IPS-20b (cell line): ENCODE data around the gene ANO6.

ENCODE experiments used
- H3K27ac ChIP-seq: one replicate; pipeline ENCODE4 v1.5.1; 2013; ENCODE audit warnings: low read length
- H3K27me3 ChIP-seq: 2 replicates; pipeline ENCODE4 v1.6.1; 2013; ENCODE audit warnings: mild to moderate bottlenecking, low read length, inconsistent platforms; ENCODE audit not compliant: insufficient read depth
- H3K36me3 ChIP-seq: 2 replicates; pipeline ENCODE4 v1.6.1; 2013; ENCODE audit warnings: low read depth, mild to moderate bottlenecking, inconsistent platforms, low read length, moderate library complexity; ENCODE audit not compliant: insufficient read depth
- H3K4me1 ChIP-seq: 2 replicates; pipeline ENCODE4 v1.6.1; 2013; ENCODE audit warnings: mild to moderate bottlenecking, control low read depth, inconsistent platforms, low read length, moderate library complexity; ENCODE audit not compliant: insufficient read depth
- H3K4me3 ChIP-seq: 2 replicates; pipeline ENCODE4 v1.5.1; 2013; ENCODE audit warnings: mild to moderate bottlenecking, low read length, inconsistent platforms
- H3K9ac ChIP-seq: 2 replicates; pipeline ENCODE4 v1.6.1; 2013; ENCODE audit warnings: low read depth, mild to moderate bottlenecking, inconsistent platforms, low read length, moderate library complexity
- H3K9me3 ChIP-seq: 2 replicates; pipeline ENCODE4 v1.6.1; 2013; ENCODE audit warnings: mild to moderate bottlenecking, low read depth, low read length, inconsistent platforms; ENCODE audit not compliant: insufficient read depth

The ANO6 gene

DNA sequence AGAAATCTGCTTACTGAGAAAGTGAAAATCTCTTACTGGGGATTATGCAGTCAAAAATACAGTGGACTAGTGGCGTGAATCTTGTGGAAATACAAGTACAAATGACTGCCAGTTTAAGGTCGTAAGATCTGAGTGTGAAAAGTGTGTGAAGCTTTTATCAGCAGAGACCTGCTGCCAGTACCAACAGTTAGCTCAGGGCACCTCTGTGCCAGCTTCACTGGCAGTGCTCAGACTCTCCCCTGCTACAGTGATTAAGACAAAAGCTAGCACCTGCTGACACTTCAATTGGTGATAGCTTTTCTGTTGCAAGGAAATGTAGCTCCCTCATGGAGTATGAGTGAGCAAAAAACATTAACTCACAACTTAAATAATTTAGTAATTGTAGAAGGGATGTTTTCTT, 185.1 kb downstream of the ANO6 start:
- Histone ChIP-seq H3K27ac (no peak overlapping the region), H3K27me3 (no peaks in the 10 kb centered on the region), H3K4me3 (no peak overlapping the region), H3K4me1 (no peaks in the 10 kb centered on the region), H3K9me3 (no peaks in the 10 kb centered on the region), H3K9ac (no peak overlapping the region), H3K36me3 (peaks cover 39% of the 10 kb centered on the region)

GRCh38 chr12:45402288-45402687, 186.4 kb downstream of the ANO6 start:
- Histone ChIP-seq H3K36me3 (peaks cover 46% of the 10 kb centered on the region), H3K27me3 (no peaks in the 10 kb centered on the region), H3K4me3 (no peak overlapping the region), H3K27ac (no peak overlapping the region), H3K9ac (no peak overlapping the region), H3K4me1 (no peaks in the 10 kb centered on the region), H3K9me3 (no peaks in the 10 kb centered on the region)

GRCh38 chr12:45406988-45407850, 191.3 kb downstream of the ANO6 start:
- Histone ChIP-seq H3K4me3 (no peak overlapping the region), H3K27ac (no peak overlapping the region), H3K9me3 (no peaks in the 10 kb centered on the region), H3K27me3 (no peaks in the 10 kb centered on the region), H3K4me1 (no peaks in the 10 kb centered on the region), H3K36me3 (peaks cover 87% of the 10 kb centered on the region), H3K9ac (no peak overlapping the region)

DNA sequence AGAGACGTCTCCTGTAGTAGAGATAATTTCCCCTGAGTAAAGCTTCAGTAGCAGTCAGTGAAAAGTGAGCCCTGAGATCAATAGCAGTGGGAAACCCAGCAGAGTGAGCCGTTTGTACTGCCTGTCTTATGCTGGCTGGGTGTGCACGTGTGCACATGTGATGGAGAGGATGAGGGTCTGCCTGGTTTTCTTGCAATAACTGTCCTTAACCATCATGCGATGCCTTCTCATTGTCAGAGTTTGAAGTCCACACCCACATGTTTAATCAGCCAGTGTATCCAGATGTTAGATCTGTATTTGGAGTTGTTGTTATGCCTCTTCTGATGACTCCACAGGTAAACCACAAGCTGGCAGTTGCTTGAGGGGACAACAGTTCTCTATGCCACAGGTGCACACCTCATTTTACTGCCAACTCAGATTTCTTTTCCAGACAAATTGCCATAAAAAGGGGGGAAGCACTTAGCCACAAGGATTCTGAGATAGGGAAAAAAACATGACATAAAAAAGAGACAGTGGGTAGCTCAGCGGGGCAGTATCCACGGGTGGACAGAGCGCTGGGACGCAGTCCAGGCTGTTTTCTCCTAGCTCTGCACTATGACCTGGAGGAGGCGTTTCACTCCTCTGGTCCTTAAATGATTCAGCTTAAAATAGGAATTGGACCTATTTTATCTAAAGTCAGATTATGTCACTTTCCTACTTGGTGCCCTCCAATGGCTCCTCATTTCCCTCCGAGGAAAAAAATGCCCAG, 192.3 kb downstream of the ANO6 start:
- no peak overlapping the region for H3K27ac ChIP-seq
- H3K9me3 ChIP-seq: no peaks in the 10 kb centered on the region
- H3K4me3 ChIP-seq: no peak overlapping the region
- peaks cover 87% of the 10 kb centered on the region for H3K36me3 ChIP-seq
- H3K4me1 ChIP-seq: no peaks in the 10 kb centered on the region
- H3K9ac ChIP-seq: no peak overlapping the region
- H3K27me3 ChIP-seq: no peaks in the 10 kb centered on the region

DNA sequence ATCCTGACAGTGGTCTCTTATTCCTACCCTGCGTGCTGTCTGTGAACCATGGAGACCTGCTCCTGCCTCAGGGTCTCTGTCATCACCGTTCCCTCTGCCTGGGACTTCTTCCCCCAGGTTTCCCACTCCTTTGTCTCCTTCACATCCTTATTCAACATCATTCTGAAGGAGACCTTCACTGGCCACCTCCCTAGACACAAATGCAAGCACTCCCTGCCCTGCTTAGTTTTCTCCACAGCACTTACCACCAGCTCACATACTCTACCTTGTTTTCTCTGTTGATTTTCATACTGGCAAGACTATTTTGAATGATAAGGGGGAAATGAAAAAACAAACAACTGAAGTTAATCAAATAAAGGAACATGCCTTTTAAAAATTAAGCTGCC, 192.8 kb downstream of the ANO6 start:
- H3K36me3 ChIP-seq: peaks cover 86% of the 10 kb centered on the region

DNA sequence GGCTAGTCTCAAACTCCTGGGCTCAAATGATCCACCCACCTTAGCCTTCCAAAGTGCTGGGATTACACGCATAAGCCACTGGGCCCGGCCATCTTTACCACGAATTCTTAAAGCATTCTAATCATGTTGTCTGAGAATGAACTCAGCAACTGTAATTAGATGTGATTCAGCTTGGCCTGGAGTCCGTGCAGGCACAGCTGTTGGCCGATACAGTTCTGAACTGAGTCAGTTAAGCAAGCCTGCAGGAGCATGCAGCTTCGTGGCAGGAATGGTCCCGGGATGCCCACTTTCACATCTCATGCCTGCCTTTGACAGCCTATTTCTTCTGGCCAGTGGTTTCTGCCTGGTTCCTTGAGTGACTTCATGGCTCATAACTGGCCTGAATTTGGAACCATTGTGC, 194.1 kb downstream of the ANO6 start:
- Histone ChIP-seq H3K4me1 (no peaks in the 10 kb centered on the region), H3K27ac (no peak overlapping the region), H3K27me3 (no peaks in the 10 kb centered on the region), H3K9ac (no peak overlapping the region), H3K9me3 (no peaks in the 10 kb centered on the region), H3K36me3 (peaks cover 77% of the 10 kb centered on the region), H3K4me3 (no peak overlapping the region)

More for the DNA sequence above, 192.8 kb downstream of the ANO6 start:
- no peaks in the 10 kb centered on the region for H3K9me3 ChIP-seq
- no peak overlapping the region for H3K4me3 ChIP-seq
- no peaks in the 10 kb centered on the region for H3K4me1 ChIP-seq
- no peak overlapping the region for H3K9ac ChIP-seq
- no peaks in the 10 kb centered on the region for H3K27me3 ChIP-seq
- H3K27ac ChIP-seq: no peak overlapping the region

- H3K27ac ChIP-seq: no peak overlapping the region
- no peaks in the 10 kb centered on the region for H3K4me1 ChIP-seq
- H3K27me3 ChIP-seq: no peaks in the 10 kb centered on the region
- no peak overlapping the region for H3K4me3 ChIP-seq
- H3K36me3 ChIP-seq: peaks cover 85% of the 10 kb centered on the region
- H3K9ac ChIP-seq: no peak overlapping the region
- H3K9me3 ChIP-seq: no peaks in the 10 kb centered on the region
Measured at GRCh38 chr12:45411626-45412025, 195.7 kb downstream of the ANO6 start.

DNA sequence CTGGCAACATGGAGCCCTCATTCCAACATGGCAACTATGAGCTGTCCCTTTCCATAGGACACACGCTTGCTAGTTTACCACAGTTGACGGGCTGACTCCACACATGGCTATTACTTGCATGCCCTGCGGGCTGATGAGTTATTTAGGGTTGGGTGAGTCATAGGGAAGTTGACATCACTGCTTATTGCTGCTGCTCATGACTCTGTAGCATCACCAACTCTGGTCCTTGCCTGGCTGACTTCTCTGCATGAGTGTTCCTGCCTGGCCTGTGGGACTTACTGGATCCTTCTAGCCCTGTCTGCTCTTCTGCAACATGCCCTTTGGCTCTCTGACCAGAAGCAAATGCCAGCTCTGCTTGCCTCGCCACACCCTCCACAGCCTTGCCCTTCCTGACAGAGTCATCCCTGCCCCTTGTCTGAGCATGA, 199.5 kb downstream of the ANO6 start:
- Histone ChIP-seq H3K9ac (no peak overlapping the region), H3K27me3 (no peaks in the 10 kb centered on the region), H3K4me1 (no peaks in the 10 kb centered on the region), H3K36me3 (peaks cover 70% of the 10 kb centered on the region), H3K4me3 (no peak overlapping the region), H3K9me3 (no peaks in the 10 kb centered on the region), H3K27ac (no peak overlapping the region)

- Histone ChIP-seq H3K4me3 (no peak overlapping the region), H3K9ac (no peak overlapping the region), H3K27ac (no peak overlapping the region), H3K36me3 (peaks cover 68% of the 10 kb centered on the region), H3K9me3 (no peaks in the 10 kb centered on the region), H3K27me3 (no peaks in the 10 kb centered on the region), H3K4me1 (no peaks in the 10 kb centered on the region)
Measured at GRCh38 chr12:45416126-45416525, 200.2 kb downstream of the ANO6 start.

DNA sequence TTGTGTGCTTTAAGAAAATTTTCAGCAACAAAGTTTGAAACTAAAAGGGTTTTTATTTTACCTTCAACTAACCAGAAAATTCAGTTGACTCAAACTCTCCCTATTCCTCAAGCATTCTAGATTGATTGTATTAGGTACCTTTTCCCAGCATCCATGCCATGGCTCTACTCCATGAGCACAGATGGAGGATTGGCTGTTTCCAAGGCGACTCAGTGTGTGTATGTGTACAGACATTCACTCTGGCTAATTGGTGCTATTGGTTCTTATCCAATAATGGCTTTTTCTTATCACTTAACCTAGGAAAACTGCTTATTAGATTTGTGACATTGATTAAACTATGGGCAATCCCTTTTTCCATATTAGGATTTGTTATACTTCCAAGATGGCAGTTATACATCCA, 202.6 kb downstream of the ANO6 start:
- no peaks in the 10 kb centered on the region for H3K27me3 ChIP-seq
- no peak overlapping the region for H3K27ac ChIP-seq
- H3K4me1 ChIP-seq: no peaks in the 10 kb centered on the region
- H3K36me3 ChIP-seq: peaks cover 64% of the 10 kb centered on the region
- H3K9me3 ChIP-seq: no peaks in the 10 kb centered on the region
- H3K9ac ChIP-seq: no peak overlapping the region
- no peak overlapping the region for H3K4me3 ChIP-seq

- H3K27ac ChIP-seq: no peak overlapping the region
- peaks cover 68% of the 10 kb centered on the region for H3K36me3 ChIP-seq
- no peaks in the 10 kb centered on the region for H3K27me3 ChIP-seq
- no peaks in the 10 kb centered on the region for H3K4me1 ChIP-seq
- no peak overlapping the region for H3K9ac ChIP-seq
- H3K4me3 ChIP-seq: no peak overlapping the region
- H3K9me3 ChIP-seq: no peaks in the 10 kb centered on the region
Measured at GRCh38 chr12:45419317-45419814, 203.5 kb downstream of the ANO6 start.

DNA sequence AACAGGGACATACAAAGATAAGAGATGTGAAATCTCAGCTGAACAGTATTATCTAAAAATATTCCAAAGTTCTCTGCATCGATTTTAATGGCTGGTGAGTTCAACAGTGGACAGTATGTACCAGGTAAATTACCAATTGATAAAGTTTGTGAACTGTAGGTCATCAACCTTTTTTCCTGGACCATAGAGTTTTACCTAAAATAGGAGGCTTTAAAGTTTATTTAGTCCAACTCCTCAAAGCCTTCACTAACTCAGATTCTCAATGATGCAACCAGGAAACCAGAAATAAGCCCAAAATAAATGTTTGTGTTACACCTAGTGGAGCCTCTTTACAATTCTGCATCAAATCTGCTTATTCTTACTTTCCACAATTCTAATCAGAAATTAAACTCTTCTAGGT, 205.8 kb downstream of the ANO6 start:
- Histone ChIP-seq H3K36me3 (peaks cover 49% of the 10 kb centered on the region), H3K4me3 (no peak overlapping the region), H3K27me3 (no peaks in the 10 kb centered on the region), H3K9me3 (no peaks in the 10 kb centered on the region), H3K27ac (no peak overlapping the region), H3K9ac (no peak overlapping the region), H3K4me1 (peaks cover 10% of the 10 kb centered on the region)
